GM12878 (cell line): Measurements from ENCODE around the gene MACROD2. TPM values are rescaled to one million over a fixed set of nuclear protein-coding genes. Genes with fewer than 3 reads are reported as not detected.

ENCODE experiments used
- ATAC-seq: fragments of 200-7000 bp; cut with Tn5 transposase; 3 replicates; pipeline ENCODE4 v1.9.1; 2020; ENCODE audit warnings: mild to moderate bottlenecking, moderate library complexity
- BruUV-seq: library from RNA; stranded (reverse); fragments of 400-500 nt; replicated peaks from 2 replicates; lab custom pipeline; 2021; lab: Mats Ljungman, UMichigan
- CTCF ChIA-PET: fragments of 300-600 bp; sonication (Branson Sonifier 250); formaldehyde crosslinking; extraction: SDS; loops from one replicate; lab custom pipeline; 2021; ENCODE audit warnings: inconsistent platforms; lab: Yijun Ruan, JAX
- POLR2A ChIA-PET: fragments of 350-600 bp; formaldehyde crosslinking; extraction: SDS; loops from one replicate; lab custom pipeline; 2021; ENCODE audit warnings: inconsistent platforms; lab: Charles Lee
- RAD21 ChIA-PET: fragments of 300-600 bp; sonication (Branson Sonifier 250); formaldehyde crosslinking; loops from one replicate; lab custom pipeline; 2023; ENCODE audit warnings: antibody characterized with exemption; ENCODE audit not compliant: unreplicated experiment; lab: Charles Lee
- SMC1A ChIA-PET: fragments of 300-600 bp; sonication (Branson Sonifier 250); formaldehyde crosslinking; loops from one replicate; lab custom pipeline; 2023; ENCODE audit not compliant: unreplicated experiment, uncharacterized antibody; lab: Charles Lee
- DNase-seq: peaks from one replicate; pipeline ENCODE4 v3.0.0-alpha.2; 2011; ENCODE audit warnings: low read depth, low spot score
- FAIRE-seq: peaks from 3 replicates; lab custom pipeline; 2011; peaks lifted over from hg19 to GRCh38; lab: Jason Lieb, UNC
- H2AFZ ChIP-seq: 2 replicates; pipeline ENCODE4 v1.6.0; 2011; ENCODE audit warnings: low read depth, low read length, control low read depth; ENCODE audit not compliant: control insufficient read depth
- H3K27ac ChIP-seq: 2 replicates; pipeline ENCODE4 v1.5.1; 2011; ENCODE audit warnings: control low read depth; ENCODE audit not compliant: control insufficient read depth, insufficient read depth
- H3K27me3 ChIP-seq, 2 experiments: replicated peaks in 1 of 2; 2 replicates each; pipeline versions ENCODE4 v1.6.0 to v1.6.1; 2011; ENCODE audit warnings: low read length in 1 of 2; ENCODE audit not compliant: control insufficient read depth in 2 of 2, insufficient read depth in 2 of 2
- H3K36me3 ChIP-seq, 2 experiments: 2 replicates each; pipeline ENCODE4 v1.5.1; 2011; ENCODE audit warnings: low read length in 1 of 2; ENCODE audit not compliant: control insufficient read depth in 2 of 2, insufficient read depth in 2 of 2
- H3K4me1 ChIP-seq: 2 replicates; pipeline ENCODE4 v1.6.1; 2011; ENCODE audit warnings: mild to moderate bottlenecking, low read length, moderate library complexity, mixed read lengths; ENCODE audit not compliant: control insufficient read depth, insufficient read depth
- H3K4me2 ChIP-seq: 2 replicates; pipeline ENCODE4 v1.6.0; 2011; ENCODE audit warnings: control low read depth; ENCODE audit not compliant: control insufficient read depth, insufficient read depth
- H3K4me3 ChIP-seq: fragments of 200-600 bp; sonication (generic); 2 replicates; pipeline ENCODE4 v1.5.1; 2016
- H3K79me2 ChIP-seq: 2 replicates; pipeline ENCODE4 v1.6.0; 2011; ENCODE audit warnings: low read length; ENCODE audit not compliant: control insufficient read depth, insufficient read depth
- H3K9ac ChIP-seq: 2 replicates; pipeline ENCODE4 v1.8.0; 2011; ENCODE audit warnings: low read length, control low read depth, mixed read lengths; ENCODE audit not compliant: control insufficient read depth, insufficient read depth
- H3K9me3 ChIP-seq: replicated peaks from 3 replicates; pipeline ENCODE4 v1.5.1; 2011; ENCODE audit warnings: mild to moderate bottlenecking, low read length; ENCODE audit not compliant: control insufficient read depth, insufficient read depth
- H4K20me1 ChIP-seq: 2 replicates; pipeline ENCODE4 v1.6.0; 2011; ENCODE audit not compliant: control insufficient read depth, insufficient read depth
- CBFB ChIP-seq: IDR thresholded peaks from 2 replicates; pipeline ENCODE4 v1.6.1; 2016; ENCODE audit warnings: antibody characterized with exemption, low read depth
- CREM ChIP-seq: IDR thresholded peaks from 2 replicates; pipeline ENCODE4 v1.6.1; 2014; ENCODE audit warnings: antibody characterized with exemption, low read depth
- MEF2A ChIP-seq: IDR thresholded peaks from 2 replicates; pipeline ENCODE4 v1.6.1; 2011; ENCODE audit warnings: low read depth, mild to moderate bottlenecking, low read length, moderate library complexity; ENCODE audit not compliant: insufficient read depth
- MYB ChIP-seq: fragments of 150-350 bp; IDR thresholded peaks from 2 replicates; pipeline ENCODE4 v1.6.1; 2014; ENCODE audit warnings: mild to moderate bottlenecking, low read depth, low read length, borderline replicate concordance
- SMARCA5 ChIP-seq: fragments of 450-650 bp; IDR thresholded peaks from 2 replicates; pipeline ENCODE4 v1.6.1; 2017; ENCODE audit warnings: mild to moderate bottlenecking
- STAT3 ChIP-seq: IDR thresholded peaks from 2 replicates; pipeline ENCODE4 v1.6.1; 2011; ENCODE audit warnings: low read depth, low read length, improper control_type of control experiment
- TBL1XR1 ChIP-seq: IDR thresholded peaks from 2 replicates; pipeline ENCODE4 v1.6.1; 2012; ENCODE audit warnings: low read depth, low read length, improper control_type of control experiment
- WGBS: methylation state at CpG from one replicate; pipeline ENCODE4 v1.1.6; 2016; ENCODE audit warnings: low lambda C conversion rate; ENCODE audit not compliant: insufficient replicate concordance, insufficient coverage; ENCODE audit errors: missing lambda C conversion rate; 5-methylcytosine and 5-hydroxymethylcytosine counted together
- in situ Hi-C: fragments of 300-500 bp; cut with MboI; formaldehyde crosslinking; loops from 9 replicates; pipeline ENCODE4 v1.14.3; 2018; ENCODE audit warnings: mixed read lengths
- intact Hi-C: fragments of 100-400 bp; cut with micrococcal nuclease; formaldehyde crosslinking; loops from one replicate; pipeline ENCODE4 v1.14.2; 2022; ENCODE audit not compliant: unreplicated experiment
- polyA plus RNA-seq, 11 experiments: library from polyadenylated mRNA; depleted of rRNA in 4 of 11; unstranded in 6 of 11; stranded (reverse) in 5 of 11; fragments of >200 nt; fragmentation: Nextera tagmentation in 4 of 11; fragmentation: Illumina TruSeq in 1 of 11; extraction: Ambion mirVana in 4 of 11; extraction: Trizol in 1 of 11; gene quantifications; 1 replicate in 1 of 11; 2 replicates in 10 of 11; pipeline versions ENCODE4 v1.2.1 to v1.2.3, GENCODE V29; 2011 to 2016; ENCODE audit warnings: inconsistent platforms in 2 of 11, missing spikeins in 2 of 11, low read depth in 1 of 11
- total RNA-seq, 4 experiments: library from RNA; depleted of rRNA in 3 of 4; stranded (reverse); fragments of >200 nt in 3 of 4; fragmentation: Illumina TruSeq in 1 of 4; extraction: Trizol in 1 of 4; gene quantifications; 2 replicates each; pipeline versions ENCODE4 v1.2.1 to v1.2.3, GENCODE V29; 2013 to 2021
- TF ChIP-seq, protein P1 (sequence below): fragments of 450-650 bp; IDR thresholded peaks from 2 replicates; pipeline ENCODE4 v1.6.1; 2017; ENCODE audit warnings: mild to moderate bottlenecking
- TF ChIP-seq, protein P2 (sequence below): fragments of 450-650 bp; IDR thresholded peaks from 2 replicates; pipeline ENCODE4 v1.6.1; 2016; ENCODE audit warnings: mild to moderate bottlenecking, moderate library complexity, borderline replicate concordance

MACROD2 gene
- total and polyA plus RNA-seq, 10 of the 15 experiments (the other 5 are each of a cell fraction or from before 2014, with no cell fraction given) = 1.1 to 21.5 (median 2.2) TPM

DNA sequence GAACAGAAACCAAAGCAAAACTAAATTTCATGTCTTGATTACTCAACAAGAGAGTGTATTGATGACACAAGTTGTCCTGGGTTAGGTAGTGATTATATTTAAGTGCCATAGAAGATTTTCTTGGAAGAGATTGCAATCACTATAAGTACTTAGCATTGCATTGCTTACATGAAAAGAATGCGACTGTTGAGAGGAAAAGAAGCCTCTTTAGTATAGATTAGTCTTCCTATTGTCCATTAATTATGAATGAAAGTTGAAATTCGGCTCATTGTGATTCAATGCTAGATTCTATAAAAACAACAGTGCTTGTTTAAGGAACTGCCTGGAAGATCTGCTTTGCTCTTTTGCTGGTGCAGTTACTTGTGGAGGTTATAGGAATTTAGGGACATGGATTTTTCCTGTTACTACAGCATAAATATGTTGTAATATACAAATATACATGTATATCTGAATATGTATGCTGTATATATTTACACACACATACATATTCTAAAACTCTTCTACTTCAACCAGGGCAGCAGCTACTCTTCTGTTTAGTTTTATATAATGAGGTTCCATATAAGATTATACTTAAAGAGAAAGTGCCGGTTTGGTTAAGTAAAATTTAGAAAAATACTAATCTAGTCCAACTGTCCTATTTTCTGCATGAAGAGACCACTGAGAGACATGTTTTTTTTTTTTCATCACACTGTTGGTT, 1781.6 kb downstream of the MACROD2 start:
- RAD21 ChIA-PET = no interaction called here
- SMC1A ChIA-PET = no interaction called here
- Histone ChIP-seq H3K9ac (no peak overlapping the region), H3K27ac (no peak overlapping the region), H3K27me3 (no peaks in the 10 kb centered on the region), H3K4me3 (no peak overlapping the region), H2AFZ (no peak overlapping the region), H3K9me3 (no peaks in the 10 kb centered on the region), H3K36me3 (no peaks in the 10 kb centered on the region), H3K79me2 (no peaks in the 10 kb centered on the region), H3K4me2 (no peak overlapping the region), H4K20me1 (no peaks in the 10 kb centered on the region), H3K4me1 (no peaks in the 10 kb centered on the region)
- in situ Hi-C loops (no loop called here), intact Hi-C loops (no loop called here)
- CTCF ChIA-PET = no interaction called here
- ATAC-seq (no peak), FAIRE-seq (no peak), DNase-seq (no peak)
- BruUV-seq = no TSS peak
- POLR2A ChIA-PET = no interaction called here
- TF ChIP-seq MYB = no peak
- no peak for TF ChIP-seq STAT3
- no peak for TF ChIP-seq TBL1XR1
- TF ChIP-seq SMARCA5 = no peak
- TF ChIP-seq, protein P1, sequence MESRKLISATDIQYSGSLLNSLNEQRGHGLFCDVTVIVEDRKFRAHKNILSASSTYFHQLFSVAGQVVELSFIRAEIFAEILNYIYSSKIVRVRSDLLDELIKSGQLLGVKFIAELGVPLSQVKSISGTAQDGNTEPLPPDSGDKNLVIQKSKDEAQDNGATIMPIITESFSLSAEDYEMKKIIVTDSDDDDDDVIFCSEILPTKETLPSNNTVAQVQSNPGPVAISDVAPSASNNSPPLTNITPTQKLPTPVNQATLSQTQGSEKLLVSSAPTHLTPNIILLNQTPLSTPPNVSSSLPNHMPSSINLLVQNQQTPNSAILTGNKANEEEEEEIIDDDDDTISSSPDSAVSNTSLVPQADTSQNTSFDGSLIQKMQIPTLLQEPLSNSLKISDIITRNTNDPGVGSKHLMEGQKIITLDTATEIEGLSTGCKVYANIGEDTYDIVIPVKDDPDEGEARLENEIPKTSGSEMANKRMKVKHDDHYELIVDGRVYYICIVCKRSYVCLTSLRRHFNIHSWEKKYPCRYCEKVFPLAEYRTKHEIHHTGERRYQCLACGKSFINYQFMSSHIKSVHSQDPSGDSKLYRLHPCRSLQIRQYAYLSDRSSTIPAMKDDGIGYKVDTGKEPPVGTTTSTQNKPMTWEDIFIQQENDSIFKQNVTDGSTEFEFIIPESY = no peak
- TF ChIP-seq CREM = no peak
- TF ChIP-seq CBFB = no peak
- TF ChIP-seq, protein P2, sequence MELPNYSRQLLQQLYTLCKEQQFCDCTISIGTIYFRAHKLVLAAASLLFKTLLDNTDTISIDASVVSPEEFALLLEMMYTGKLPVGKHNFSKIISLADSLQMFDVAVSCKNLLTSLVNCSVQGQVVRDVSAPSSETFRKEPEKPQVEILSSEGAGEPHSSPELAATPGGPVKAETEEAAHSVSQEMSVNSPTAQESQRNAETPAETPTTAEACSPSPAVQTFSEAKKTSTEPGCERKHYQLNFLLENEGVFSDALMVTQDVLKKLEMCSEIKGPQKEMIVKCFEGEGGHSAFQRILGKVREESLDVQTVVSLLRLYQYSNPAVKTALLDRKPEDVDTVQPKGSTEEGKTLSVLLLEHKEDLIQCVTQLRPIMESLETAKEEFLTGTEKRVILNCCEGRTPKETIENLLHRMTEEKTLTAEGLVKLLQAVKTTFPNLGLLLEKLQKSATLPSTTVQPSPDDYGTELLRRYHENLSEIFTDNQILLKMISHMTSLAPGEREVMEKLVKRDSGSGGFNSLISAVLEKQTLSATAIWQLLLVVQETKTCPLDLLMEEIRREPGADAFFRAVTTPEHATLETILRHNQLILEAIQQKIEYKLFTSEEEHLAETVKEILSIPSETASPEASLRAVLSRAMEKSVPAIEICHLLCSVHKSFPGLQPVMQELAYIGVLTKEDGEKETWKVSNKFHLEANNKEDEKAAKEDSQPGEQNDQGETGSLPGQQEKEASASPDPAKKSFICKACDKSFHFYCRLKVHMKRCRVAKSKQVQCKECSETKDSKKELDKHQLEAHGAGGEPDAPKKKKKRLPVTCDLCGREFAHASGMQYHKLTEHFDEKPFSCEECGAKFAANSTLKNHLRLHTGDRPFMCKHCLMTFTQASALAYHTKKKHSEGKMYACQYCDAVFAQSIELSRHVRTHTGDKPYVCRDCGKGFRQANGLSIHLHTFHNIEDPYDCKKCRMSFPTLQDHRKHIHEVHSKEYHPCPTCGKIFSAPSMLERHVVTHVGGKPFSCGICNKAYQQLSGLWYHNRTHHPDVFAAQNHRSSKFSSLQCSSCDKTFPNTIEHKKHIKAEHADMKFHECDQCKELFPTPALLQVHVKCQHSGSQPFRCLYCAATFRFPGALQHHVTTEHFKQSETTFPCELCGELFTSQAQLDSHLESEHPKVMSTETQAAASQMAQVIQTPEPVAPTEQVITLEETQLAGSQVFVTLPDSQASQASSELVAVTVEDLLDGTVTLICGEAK = no peak
- TF ChIP-seq MEF2A = no peak
- WGBS = 43% methylated on average over 3 of the region's 3 CpGs
